Right lobe of liver (tissue), 4 donors: Measurements from ENCODE around the gene TFPT.

ENCODE experiments used
- POLR2A ChIP-seq: fragments of 450-650 bp; IDR thresholded peaks from one replicate; pipeline ENCODE4 v1.6.1; 2017; ENCODE audit warnings: antibody characterized with exemption, mild to moderate bottlenecking
- TF ChIP-seq, protein P1 (sequence below), 4 donors: fragments of 200-600 bp in 3 of 4; fragments of 450-650 bp in 1 of 4; IDR thresholded peaks; one replicate each; pipeline versions ENCODE4 v1.5.1 to v1.8.0; 2016 to 2022; ENCODE audit warnings: antibody characterized with exemption in 4 of 4, mild to moderate bottlenecking in 2 of 4
- donor health status: DM: no; HTN: no; CAD: no.
- donor health status: DM: no; HTN: no; CAD: no.
- donor health status: DM: no; HTN: yes; CAD: no.

DNA sequence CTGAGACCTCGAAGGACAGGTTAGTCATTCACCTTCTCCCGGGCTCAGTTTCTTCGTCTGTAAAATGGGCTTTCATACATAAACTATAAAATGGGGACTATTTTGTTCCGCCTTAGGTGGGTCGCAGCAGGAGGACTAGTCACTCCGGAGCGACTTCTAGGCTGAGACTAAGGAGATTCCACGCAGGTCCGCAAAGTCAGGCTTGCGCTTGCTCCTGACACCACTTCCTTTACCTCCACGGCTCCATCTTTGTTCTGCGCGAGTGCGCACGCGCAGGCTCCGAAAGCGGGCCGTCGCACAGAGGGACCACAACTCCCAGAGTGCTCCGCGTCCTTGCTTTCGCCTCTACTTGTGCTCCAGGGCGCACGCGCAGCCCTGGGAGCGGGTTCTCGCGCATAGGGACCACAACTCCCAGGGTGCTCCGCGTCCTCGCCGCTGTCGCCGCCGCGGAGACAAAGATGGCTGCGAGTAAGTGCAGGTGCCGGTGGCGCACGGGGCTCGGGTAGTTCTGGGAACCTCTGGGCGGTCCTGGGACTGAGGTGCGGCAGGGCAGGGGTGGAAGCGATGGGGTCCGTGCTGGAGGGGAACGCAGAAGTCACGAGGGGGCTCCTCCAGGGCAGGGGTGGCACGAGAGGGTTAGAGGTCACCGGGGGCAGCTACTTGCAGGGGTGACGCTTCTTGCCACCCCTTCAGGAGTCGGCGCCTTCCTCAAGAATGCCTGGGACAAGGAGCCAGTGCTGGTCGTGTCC lies 12.9 kb downstream of the TFPT start, which contains the start of gene NDUFA3:
- TF ChIP-seq, protein P1, sequence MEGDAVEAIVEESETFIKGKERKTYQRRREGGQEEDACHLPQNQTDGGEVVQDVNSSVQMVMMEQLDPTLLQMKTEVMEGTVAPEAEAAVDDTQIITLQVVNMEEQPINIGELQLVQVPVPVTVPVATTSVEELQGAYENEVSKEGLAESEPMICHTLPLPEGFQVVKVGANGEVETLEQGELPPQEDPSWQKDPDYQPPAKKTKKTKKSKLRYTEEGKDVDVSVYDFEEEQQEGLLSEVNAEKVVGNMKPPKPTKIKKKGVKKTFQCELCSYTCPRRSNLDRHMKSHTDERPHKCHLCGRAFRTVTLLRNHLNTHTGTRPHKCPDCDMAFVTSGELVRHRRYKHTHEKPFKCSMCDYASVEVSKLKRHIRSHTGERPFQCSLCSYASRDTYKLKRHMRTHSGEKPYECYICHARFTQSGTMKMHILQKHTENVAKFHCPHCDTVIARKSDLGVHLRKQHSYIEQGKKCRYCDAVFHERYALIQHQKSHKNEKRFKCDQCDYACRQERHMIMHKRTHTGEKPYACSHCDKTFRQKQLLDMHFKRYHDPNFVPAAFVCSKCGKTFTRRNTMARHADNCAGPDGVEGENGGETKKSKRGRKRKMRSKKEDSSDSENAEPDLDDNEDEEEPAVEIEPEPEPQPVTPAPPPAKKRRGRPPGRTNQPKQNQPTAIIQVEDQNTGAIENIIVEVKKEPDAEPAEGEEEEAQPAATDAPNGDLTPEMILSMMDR (IDR thresholded peaks at IDR 0.05), result no peak
- peak; percentile 54 for TF ChIP-seq POLR2A
